Activated T-cell treated with anti-CD3 and anti-CD28 coated beads, Interleukin-2, amount 50 U/mL, for 24 hours (primary cell): Measurements from ENCODE around the gene DPF3.

Source experiments
- DNase-seq: peaks from one replicate; pipeline ENCODE4 v3.0.0-alpha.2; 2020
- H3K27ac Mint-ChIP-seq: 2 replicates; pipeline ENCODE4 v1.8.0; 2020; ENCODE audit warnings: mild to moderate bottlenecking, mixed read lengths
- H3K27me3 Mint-ChIP-seq: 2 replicates; pipeline ENCODE4 v1.8.0; 2020; ENCODE audit warnings: mixed read lengths
- H3K36me3 Mint-ChIP-seq: 2 replicates; pipeline ENCODE4 v1.8.0; 2020; ENCODE audit warnings: low read depth, mixed read lengths
- H3K4me1 Mint-ChIP-seq: 2 replicates; pipeline ENCODE4 v1.8.0; 2020; ENCODE audit warnings: low read depth, mixed read lengths
- H3K4me3 Mint-ChIP-seq: 2 replicates; pipeline ENCODE4 v1.8.0; 2020; ENCODE audit warnings: mild to moderate bottlenecking, moderate library complexity, mixed read lengths
- H3K9me3 Mint-ChIP-seq: 2 replicates; pipeline ENCODE4 v1.8.0; 2020; ENCODE audit warnings: mixed read lengths

The DPF3 gene

GRCh38 chr14:72776701-72777261 is 117.1 kb downstream of the DPF3 start:
- Mint-ChIP-seq H3K27ac (peak overlapping the region; percentile 68), H3K27me3 (no peaks in the 10 kb centered on the region), H3K36me3 (no peaks in the 10 kb centered on the region), H3K4me1 (peaks cover 12% of the 10 kb centered on the region), H3K9me3 (peaks cover 2% of the 10 kb centered on the region), H3K4me3 (no peak overlapping the region)
- no peak for DNase-seq

- Mint-ChIP-seq H3K9me3 (peaks cover 2% of the 10 kb centered on the region), H3K4me3 (no peak overlapping the region), H3K4me1 (peaks cover 12% of the 10 kb centered on the region), H3K36me3 (no peaks in the 10 kb centered on the region), H3K27me3 (no peaks in the 10 kb centered on the region), H3K27ac (no peak overlapping the region)
- DNase-seq, result no peak
These were observed 117.9 kb downstream of the DPF3 start for GRCh38 chr14:72775923-72776554.

- H3K9me3 Mint-ChIP-seq, result peaks cover 2% of the 10 kb centered on the region
These were observed 118.8 kb downstream of the DPF3 start for GRCh38 chr14:72774894-72775620.

GRCh38 chr14:72774141-72774540 is 119.8 kb downstream of the DPF3 start:
- Mint-ChIP-seq H3K9me3 (peaks cover 2% of the 10 kb centered on the region), H3K27me3 (no peaks in the 10 kb centered on the region), H3K4me1 (peaks cover 12% of the 10 kb centered on the region), H3K27ac (no peak overlapping the region), H3K36me3 (no peaks in the 10 kb centered on the region), H3K4me3 (no peak overlapping the region)
- DNase-seq, result no peak

More at GRCh38 chr14:72774894-72775620, 118.8 kb downstream of the DPF3 start:
- Mint-ChIP-seq H3K27me3 (no peaks in the 10 kb centered on the region), H3K4me3 (no peak overlapping the region), H3K36me3 (no peaks in the 10 kb centered on the region), H3K27ac (no peak overlapping the region), H3K4me1 (peaks cover 12% of the 10 kb centered on the region)
- DNase-seq, result no peak

- Mint-ChIP-seq H3K27me3 (no peaks in the 10 kb centered on the region), H3K27ac (no peak overlapping the region), H3K36me3 (peaks cover 5% of the 10 kb centered on the region), H3K4me3 (no peak overlapping the region), H3K9me3 (peaks cover 18% of the 10 kb centered on the region), H3K4me1 (peaks cover 2% of the 10 kb centered on the region)
- DNase-seq, result no peak
These were observed 122.3 kb downstream of the DPF3 start for GRCh38 chr14:72771561-72771960.

- H3K4me3 Mint-ChIP-seq, result no peak overlapping the region
- no peak overlapping the region for H3K27ac Mint-ChIP-seq
- no peaks in the 10 kb centered on the region for H3K27me3 Mint-ChIP-seq
- H3K36me3 Mint-ChIP-seq, result peaks cover 5% of the 10 kb centered on the region
- H3K4me1 Mint-ChIP-seq, result no peaks in the 10 kb centered on the region
- H3K9me3 Mint-ChIP-seq, result peaks cover 22% of the 10 kb centered on the region
- DNase-seq, result no peak
These were observed 127.6 kb downstream of the DPF3 start for GRCh38 chr14:72766296-72766695.

- H3K4me1 Mint-ChIP-seq, result no peaks in the 10 kb centered on the region
- peaks cover 32% of the 10 kb centered on the region for H3K9me3 Mint-ChIP-seq
- H3K4me3 Mint-ChIP-seq, result no peak overlapping the region
- H3K36me3 Mint-ChIP-seq, result peaks cover 14% of the 10 kb centered on the region
- H3K27ac Mint-ChIP-seq, result no peak overlapping the region
- H3K27me3 Mint-ChIP-seq, result no peaks in the 10 kb centered on the region
- no peak for DNase-seq
These were observed 130.0 kb downstream of the DPF3 start for GRCh38 chr14:72763892-72764291.

- Mint-ChIP-seq H3K27me3 (no peaks in the 10 kb centered on the region), H3K27ac (no peak overlapping the region), H3K4me3 (no peak overlapping the region), H3K9me3 (peaks cover 27% of the 10 kb centered on the region), H3K4me1 (no peaks in the 10 kb centered on the region), H3K36me3 (peaks cover 9% of the 10 kb centered on the region)
- no peak for DNase-seq
These were observed 134.2 kb downstream of the DPF3 start for GRCh38 chr14:72759670-72760069.

- DNase-seq, result no peak
- peaks cover 27% of the 10 kb centered on the region for H3K9me3 Mint-ChIP-seq
- H3K27me3 Mint-ChIP-seq, result no peaks in the 10 kb centered on the region
- H3K36me3 Mint-ChIP-seq, result peaks cover 9% of the 10 kb centered on the region
- H3K27ac Mint-ChIP-seq, result no peak overlapping the region
- no peak overlapping the region for H3K4me3 Mint-ChIP-seq
- H3K4me1 Mint-ChIP-seq, result no peaks in the 10 kb centered on the region
These were observed 134.9 kb downstream of the DPF3 start for GRCh38 chr14:72758993-72759392.

- peaks cover 27% of the 10 kb centered on the region for H3K9me3 Mint-ChIP-seq
- H3K4me1 Mint-ChIP-seq, result no peaks in the 10 kb centered on the region
- H3K4me3 Mint-ChIP-seq, result no peak overlapping the region
- H3K27me3 Mint-ChIP-seq, result no peaks in the 10 kb centered on the region
- no peak overlapping the region for H3K27ac Mint-ChIP-seq
- H3K36me3 Mint-ChIP-seq, result peaks cover 9% of the 10 kb centered on the region
- no peak for DNase-seq
These were observed 135.5 kb downstream of the DPF3 start for GRCh38 chr14:72758420-72758819.

GRCh38 chr14:72756967-72757366 is 136.9 kb downstream of the DPF3 start:
- H3K4me3 Mint-ChIP-seq, result no peak overlapping the region
- DNase-seq, result no peak
- no peak overlapping the region for H3K27ac Mint-ChIP-seq
- peaks cover 24% of the 10 kb centered on the region for H3K9me3 Mint-ChIP-seq
- H3K4me1 Mint-ChIP-seq, result no peaks in the 10 kb centered on the region
- peaks cover 9% of the 10 kb centered on the region for H3K36me3 Mint-ChIP-seq
- H3K27me3 Mint-ChIP-seq, result no peaks in the 10 kb centered on the region

GRCh38 chr14:72755766-72756165 is 138.1 kb downstream of the DPF3 start:
- Mint-ChIP-seq H3K36me3 (peaks cover 9% of the 10 kb centered on the region), H3K4me3 (no peak overlapping the region), H3K27me3 (no peaks in the 10 kb centered on the region), H3K4me1 (no peaks in the 10 kb centered on the region), H3K9me3 (peaks cover 24% of the 10 kb centered on the region), H3K27ac (no peak overlapping the region)
- no peak for DNase-seq

GRCh38 chr14:72754949-72755348 is 139.0 kb downstream of the DPF3 start:
- Mint-ChIP-seq H3K4me3 (no peak overlapping the region), H3K4me1 (no peaks in the 10 kb centered on the region), H3K36me3 (peaks cover 9% of the 10 kb centered on the region), H3K27ac (no peak overlapping the region), H3K27me3 (no peaks in the 10 kb centered on the region), H3K9me3 (peaks cover 24% of the 10 kb centered on the region)
- DNase-seq, result no peak

- H3K9me3 Mint-ChIP-seq, result peaks cover 19% of the 10 kb centered on the region
- no peak overlapping the region for H3K27ac Mint-ChIP-seq
These were observed 140.0 kb downstream of the DPF3 start for GRCh38 chr14:72753879-72754400.

More at GRCh38 chr14:72753879-72754400, 140.0 kb downstream of the DPF3 start:
- Mint-ChIP-seq H3K4me1 (no peaks in the 10 kb centered on the region), H3K4me3 (no peak overlapping the region), H3K27me3 (no peaks in the 10 kb centered on the region), H3K36me3 (peaks cover under 1% of the 10 kb centered on the region)
- DNase-seq, result no peak
